ENCODE measurements around the gene MAP7D3.
A peak's percentile ranks its signal among the peaks of the same experiment; 100 is the strongest.

The MAP7D3 gene

DNA sequence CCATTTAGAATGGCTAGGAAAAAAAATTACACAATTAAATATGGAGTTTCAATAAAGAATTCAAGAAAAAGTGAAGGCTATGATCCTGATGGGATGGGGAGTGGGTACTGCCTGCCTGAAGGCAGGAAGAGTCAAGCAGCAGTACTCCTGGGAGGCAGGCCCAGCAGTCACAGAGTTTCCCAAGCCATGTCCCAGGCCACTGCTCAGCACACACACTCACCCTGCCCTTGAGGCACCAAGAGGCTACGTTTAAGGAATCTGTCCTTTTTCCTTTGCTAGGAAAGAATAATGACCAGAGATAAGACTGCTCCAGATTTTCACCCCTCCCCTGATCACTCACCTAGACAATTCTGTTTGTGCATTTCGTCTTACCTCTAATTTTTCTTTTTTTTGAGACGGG, 30.2 kb downstream of the MAP7D3 start:
- no peak for ATAC-seq
- H3K27ac Mint-ChIP-seq: no peak overlapping the region

DNA sequence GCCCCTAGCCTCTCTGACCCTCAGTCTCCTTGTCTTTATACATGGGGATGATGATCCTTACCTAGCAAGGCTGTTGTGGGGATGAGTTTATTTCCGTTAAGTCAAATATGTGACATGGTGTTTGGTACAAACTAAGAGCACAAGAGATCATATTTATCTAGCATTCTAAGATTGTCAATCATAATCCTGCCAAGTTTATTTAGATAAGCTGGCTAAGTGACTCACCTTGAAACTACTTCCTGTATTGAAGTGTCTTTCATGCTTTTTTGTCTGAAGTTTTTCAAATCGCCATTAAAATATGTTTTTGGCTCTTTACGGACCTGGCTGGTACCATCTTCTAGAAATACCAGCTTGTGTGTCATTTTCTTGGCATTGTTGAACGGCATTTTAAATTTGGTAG, 30.7 kb downstream of the MAP7D3 start:
- Mint-ChIP-seq H3K27me3 (no peaks in the 10 kb centered on the region), H3K27ac (no peak overlapping the region), H3K4me1 (no peaks in the 10 kb centered on the region), H3K4me3 (no peak overlapping the region), H3K36me3 (peaks cover 19% of the 10 kb centered on the region), H3K9me3 (no peaks in the 10 kb centered on the region)
- ATAC-seq: no peak

More for the DNA sequence above, 30.2 kb downstream of the MAP7D3 start:
- peaks cover 22% of the 10 kb centered on the region for H3K36me3 Mint-ChIP-seq
- no peak overlapping the region for H3K4me3 Mint-ChIP-seq
- no peaks in the 10 kb centered on the region for H3K9me3 Mint-ChIP-seq
- no peaks in the 10 kb centered on the region for H3K27me3 Mint-ChIP-seq
- no peaks in the 10 kb centered on the region for H3K4me1 Mint-ChIP-seq

- Mint-ChIP-seq H3K36me3 (peaks cover 13% of the 10 kb centered on the region), H3K9me3 (no peaks in the 10 kb centered on the region), H3K27ac (no peak overlapping the region), H3K4me1 (no peaks in the 10 kb centered on the region), H3K4me3 (no peak overlapping the region), H3K27me3 (no peaks in the 10 kb centered on the region)
- no peak for ATAC-seq
Measured at GRCh38 chrX:136219893-136220292, 31.3 kb downstream of the MAP7D3 start.

- H3K9me3 Mint-ChIP-seq: no peaks in the 10 kb centered on the region
Measured at GRCh38 chrX:136215559-136215958, 35.6 kb downstream of the MAP7D3 start.

DNA sequence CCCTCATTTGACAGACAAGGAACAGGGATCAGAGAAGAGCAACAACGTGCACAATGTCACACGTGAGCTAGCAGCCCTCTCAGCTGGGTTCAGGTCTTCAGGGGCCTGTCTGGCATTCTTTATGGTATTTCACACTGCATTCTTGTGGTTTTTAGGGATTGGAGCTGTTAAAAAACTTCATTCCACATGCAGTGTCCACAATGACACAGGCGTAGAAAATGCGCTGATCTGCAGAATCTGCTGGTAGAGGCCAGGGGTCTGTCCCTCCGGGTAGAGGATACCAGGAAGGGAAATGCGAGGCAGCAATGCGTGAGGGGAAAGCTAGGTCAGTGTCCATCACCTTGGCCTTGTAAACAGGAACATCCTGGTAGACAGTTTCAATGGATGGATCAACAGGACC, 36.6 kb downstream of the MAP7D3 start:
- no peak for ATAC-seq
- H3K27me3 Mint-ChIP-seq: no peaks in the 10 kb centered on the region
- H3K9me3 Mint-ChIP-seq: no peaks in the 10 kb centered on the region
- H3K4me1 Mint-ChIP-seq: peaks cover 22% of the 10 kb centered on the region
- no peak overlapping the region for H3K4me3 Mint-ChIP-seq
- no peaks in the 10 kb centered on the region for H3K36me3 Mint-ChIP-seq
- H3K27ac Mint-ChIP-seq: no peak overlapping the region

More at GRCh38 chrX:136215559-136215958, 35.6 kb downstream of the MAP7D3 start:
- ATAC-seq: no peak
- Mint-ChIP-seq H3K27ac (no peak overlapping the region), H3K4me1 (peaks cover 12% of the 10 kb centered on the region), H3K27me3 (no peaks in the 10 kb centered on the region), H3K36me3 (no peaks in the 10 kb centered on the region), H3K4me3 (no peak overlapping the region)

GRCh38 chrX:136212557-136213111, 38.6 kb downstream of the MAP7D3 start:
- no peaks in the 10 kb centered on the region for H3K9me3 Mint-ChIP-seq
- no peak for ATAC-seq

GRCh38 chrX:136211766-136212556, 39.2 kb downstream of the MAP7D3 start:
- no peaks in the 10 kb centered on the region for H3K9me3 Mint-ChIP-seq
- H3K36me3 Mint-ChIP-seq: no peaks in the 10 kb centered on the region
- H3K4me1 Mint-ChIP-seq: peaks cover 28% of the 10 kb centered on the region
- no peak for ATAC-seq
- no peaks in the 10 kb centered on the region for H3K27me3 Mint-ChIP-seq
- H3K4me3 Mint-ChIP-seq: no peak overlapping the region
- H3K27ac Mint-ChIP-seq: no peak overlapping the region

More at GRCh38 chrX:136212557-136213111, 38.6 kb downstream of the MAP7D3 start:
- Mint-ChIP-seq H3K36me3 (no peaks in the 10 kb centered on the region), H3K27me3 (no peaks in the 10 kb centered on the region), H3K4me3 (no peak overlapping the region), H3K27ac (no peak overlapping the region), H3K4me1 (peaks cover 28% of the 10 kb centered on the region)

GRCh38 chrX:136210806-136211205, 40.4 kb downstream of the MAP7D3 start:
- no peak for ATAC-seq
- H3K27me3 Mint-ChIP-seq: no peaks in the 10 kb centered on the region
- H3K9me3 Mint-ChIP-seq: no peaks in the 10 kb centered on the region
- H3K4me3 Mint-ChIP-seq: no peak overlapping the region
- no peaks in the 10 kb centered on the region for H3K36me3 Mint-ChIP-seq
- peaks cover 28% of the 10 kb centered on the region for H3K4me1 Mint-ChIP-seq
- peak overlapping the region; percentile 68 for H3K27ac Mint-ChIP-seq

DNA sequence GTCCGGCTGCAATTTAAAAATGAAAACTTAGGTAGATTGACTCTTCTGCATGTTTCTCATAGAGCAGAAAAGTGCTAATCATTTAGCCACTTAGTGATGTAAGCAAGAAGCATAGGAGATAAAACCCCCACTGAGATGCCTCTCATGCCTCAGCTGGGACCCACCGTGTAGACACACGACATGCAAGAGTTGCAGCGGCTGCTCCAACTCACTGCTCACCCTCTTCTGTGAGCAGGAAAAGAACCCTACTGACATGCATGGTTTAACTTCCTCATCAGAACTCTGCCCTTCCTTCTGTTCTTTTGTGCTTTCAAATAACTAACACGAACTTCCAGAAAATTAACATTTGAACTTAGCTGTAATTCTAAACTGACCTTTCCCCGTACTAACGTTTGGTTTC, 41.0 kb downstream of the MAP7D3 start:
- H3K27me3 Mint-ChIP-seq: no peaks in the 10 kb centered on the region
- peaks cover 28% of the 10 kb centered on the region for H3K4me1 Mint-ChIP-seq
- H3K4me3 Mint-ChIP-seq: peak overlapping the region; percentile 38
- no peaks in the 10 kb centered on the region for H3K9me3 Mint-ChIP-seq
- H3K36me3 Mint-ChIP-seq: no peaks in the 10 kb centered on the region
- H3K27ac Mint-ChIP-seq: peak overlapping the region; percentile 68
- ATAC-seq: peak; percentile 84

DNA sequence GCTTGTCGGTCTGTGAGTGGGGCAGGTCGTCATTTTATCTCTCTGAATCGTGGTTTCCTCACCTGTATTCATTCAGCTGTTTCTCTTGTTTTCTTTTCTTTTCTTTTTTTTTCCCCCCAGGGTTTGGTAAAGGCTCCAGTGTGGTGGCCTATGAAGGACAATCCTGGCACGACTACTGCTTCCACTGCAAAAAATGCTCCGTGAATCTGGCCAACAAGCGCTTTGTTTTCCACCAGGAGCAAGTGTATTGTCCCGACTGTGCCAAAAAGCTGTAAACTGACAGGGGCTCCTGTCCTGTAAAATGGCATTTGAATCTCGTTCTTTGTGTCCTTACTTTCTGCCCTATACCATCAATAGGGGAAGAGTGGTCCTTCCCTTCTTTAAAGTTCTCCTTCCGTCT, 41.4 kb downstream of the MAP7D3 start:
- Mint-ChIP-seq H3K4me3 (no peak overlapping the region), H3K27me3 (no peaks in the 10 kb centered on the region)

GRCh38 chrX:136209016-136209738, 42.0 kb downstream of the MAP7D3 start:
- no peak overlapping the region for H3K4me3 Mint-ChIP-seq
- H3K36me3 Mint-ChIP-seq: no peaks in the 10 kb centered on the region
- peak overlapping the region; percentile 68 for H3K27ac Mint-ChIP-seq
- no peak for ATAC-seq
- H3K9me3 Mint-ChIP-seq: no peaks in the 10 kb centered on the region
- peaks cover 36% of the 10 kb centered on the region for H3K4me1 Mint-ChIP-seq
- no peaks in the 10 kb centered on the region for H3K27me3 Mint-ChIP-seq

More for the DNA sequence above, 41.4 kb downstream of the MAP7D3 start:
- Mint-ChIP-seq H3K9me3 (no peaks in the 10 kb centered on the region), H3K36me3 (no peaks in the 10 kb centered on the region), H3K27ac (peak overlapping the region; percentile 68), H3K4me1 (peaks cover 31% of the 10 kb centered on the region)
- no peak for ATAC-seq

DNA sequence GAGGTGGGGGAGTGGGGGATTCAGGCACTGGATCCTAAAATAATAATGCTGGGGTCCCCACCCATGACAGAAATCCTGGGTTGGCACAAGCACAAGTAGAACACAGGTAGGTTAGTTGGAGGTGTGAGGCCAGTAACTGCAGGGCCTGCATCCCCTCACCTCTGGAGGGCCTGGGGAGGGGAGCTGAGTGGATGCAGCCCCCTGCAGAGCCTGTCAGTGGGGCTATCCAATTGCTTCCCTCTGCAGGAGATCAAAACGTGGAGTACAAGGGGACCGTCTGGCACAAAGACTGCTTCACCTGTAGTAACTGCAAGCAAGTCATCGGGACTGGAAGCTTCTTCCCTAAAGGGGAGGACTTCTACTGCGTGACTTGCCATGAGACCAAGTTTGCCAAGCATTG, 43.7 kb downstream of the MAP7D3 start:
- no peak overlapping the region for H3K27ac Mint-ChIP-seq
- no peak for ATAC-seq
- H3K27me3 Mint-ChIP-seq: no peaks in the 10 kb centered on the region

GRCh38 chrX:136206916-136207315, 44.3 kb downstream of the MAP7D3 start:
- ATAC-seq: no peak
- Mint-ChIP-seq H3K4me3 (no peak overlapping the region), H3K4me1 (peaks cover 25% of the 10 kb centered on the region), H3K9me3 (no peaks in the 10 kb centered on the region), H3K27me3 (no peaks in the 10 kb centered on the region), H3K36me3 (no peaks in the 10 kb centered on the region), H3K27ac (no peak overlapping the region)

More for the DNA sequence above, 43.7 kb downstream of the MAP7D3 start:
- peaks cover 31% of the 10 kb centered on the region for H3K4me1 Mint-ChIP-seq
- H3K36me3 Mint-ChIP-seq: no peaks in the 10 kb centered on the region
- no peaks in the 10 kb centered on the region for H3K9me3 Mint-ChIP-seq
- H3K4me3 Mint-ChIP-seq: no peak overlapping the region

GRCh38 chrX:136205882-136206380, 45.3 kb downstream of the MAP7D3 start:
- Mint-ChIP-seq H3K4me3 (no peak overlapping the region), H3K27ac (no peak overlapping the region)

GRCh38 chrX:136204571-136204970, 46.6 kb downstream of the MAP7D3 start:
- Mint-ChIP-seq H3K4me1 (peaks cover 13% of the 10 kb centered on the region), H3K9me3 (no peaks in the 10 kb centered on the region), H3K4me3 (no peak overlapping the region), H3K36me3 (no peaks in the 10 kb centered on the region), H3K27ac (no peak overlapping the region), H3K27me3 (no peaks in the 10 kb centered on the region)
- no peak for ATAC-seq

More at GRCh38 chrX:136205882-136206380, 45.3 kb downstream of the MAP7D3 start:
- Mint-ChIP-seq H3K9me3 (no peaks in the 10 kb centered on the region), H3K36me3 (no peaks in the 10 kb centered on the region), H3K4me1 (peaks cover 25% of the 10 kb centered on the region), H3K27me3 (no peaks in the 10 kb centered on the region)
- no peak for ATAC-seq
